Body of pancreas (tissue), 4 donors: ENCODE measurements around the gene CADPS. TPM values are rescaled to one million over a fixed set of nuclear protein-coding genes. Genes with fewer than 3 reads are reported as not detected.

Experiments
- ATAC-seq: fragments of 150-250 bp; one replicate; pipeline ENCODE4 v1.9.1; 2016
- DNase-seq, 4 donors: peaks; one replicate each; pipeline ENCODE4 v3.0.0-alpha.2; 2019
- H3K27ac ChIP-seq, 4 donors: fragments of 200-600 bp; sonication (generic); 1 replicate in 3 of 4; 2 replicates in 1 of 4; pipeline versions ENCODE4 v1.5.1 to v1.6.1; 2016 to 2019; ENCODE audit warnings: mild to moderate bottlenecking in 1 of 4, mixed read lengths in 1 of 4, moderate library complexity in 1 of 4
- H3K27me3 ChIP-seq, 2 donors: fragments of 200-600 bp; sonication (generic); one replicate each; pipeline ENCODE4 v1.6.0; 2016; ENCODE audit warnings: mild to moderate bottlenecking in 1 of 2
- H3K36me3 ChIP-seq, 2 donors: fragments of 200-600 bp; sonication (generic); replicated peaks in 1 of 2; 2 replicates each; pipeline ENCODE4 v1.5.1; 2016; ENCODE audit warnings: low read depth in 2 of 2; ENCODE audit not compliant: insufficient read depth in 1 of 2
- H3K4me1 ChIP-seq: fragments of 200-600 bp; sonication (generic); one replicate; pipeline ENCODE4 v1.6.0; 2016
- H3K4me3 ChIP-seq, 2 donors: fragments of 200-600 bp; sonication (generic); 1 replicate in 1 of 2; 2 replicates in 1 of 2; pipeline ENCODE4 v1.5.1; 2016 to 2019
- H3K9me3 ChIP-seq, 3 donors: fragments of 200-600 bp; sonication (generic); 1 replicate in 2 of 3; 2 replicates in 1 of 3; pipeline ENCODE4 v1.5.1; 2016
- CTCF ChIP-seq, 7 experiments: fragments of 450-650 bp in 4 of 7; fragments of 200-600 bp in 3 of 7; sonication (generic) in 3 of 7; IDR thresholded peaks; one replicate each; pipeline ENCODE4 v1.5.1; 2016 to 2019; ENCODE audit warnings: antibody characterized with exemption in 7 of 7
- POLR2A ChIP-seq, 3 donors: fragments of 450-650 bp; IDR thresholded peaks; one replicate each; pipeline ENCODE4 v1.6.1; 2016; ENCODE audit warnings: antibody characterized with exemption in 3 of 3, mild to moderate bottlenecking in 2 of 3
- WGBS, 2 donors: methylation state at CpG; one replicate each; pipeline ENCODE4 v1.1.5; 2017; 5-methylcytosine and 5-hydroxymethylcytosine counted together
- intact Hi-C: fragments of 100-400 bp; cut with DNase I; formaldehyde crosslinking; loops from one replicate; pipeline ENCODE4 v1.15.1; 2023
- total RNA-seq, 2 donors: library from RNA; depleted of rRNA; stranded (reverse); fragments of >200 nt; gene quantifications; one replicate each; pipeline ENCODE4 v1.1.0, GENCODE V29; 2016

Gene CADPS
- total RNA-seq, 2 donors from 2014 or later, result 22.1 to 67.6 TPM

- ATAC-seq, result no peak
These were observed 496.9 kb downstream of the CADPS start for GRCh38 chr3:62378311-62378789.

GRCh38 chr3:62376906-62377877 lies 498.0 kb downstream of the CADPS start:
- 19% methylated on average over 14 to 63 of the region's 65 CpGs for WGBS, 2 donors
- Histone ChIP-seq H3K27ac (no peak overlapping the region), H3K27me3 (peaks cover 0 to 40% of the 10 kb centered on the region in 2 donors), H3K4me3 (no peak overlapping the region), H3K36me3 (no peaks in the 10 kb centered on the region), H3K9me3 (no peaks in the 10 kb centered on the region), H3K4me1 (peaks cover 36% of the 10 kb centered on the region)
- DNase-seq (no peak), ATAC-seq (no peak)
- TF ChIP-seq POLR2A (IDR thresholded peaks at IDR 0.05), result no peak
- intact Hi-C loops, result no loop called here

More at GRCh38 chr3:62378311-62378789, 496.9 kb downstream of the CADPS start:
- no peak overlapping the region for H3K27ac ChIP-seq
- no peak for DNase-seq
- no peaks in the 10 kb centered on the region for H3K36me3 ChIP-seq
- peaks cover 28% of the 10 kb centered on the region for H3K4me1 ChIP-seq
- 5 to 8% methylated on average over 8 to 29 of the region's 29 CpGs for WGBS, 2 donors
- no peaks in the 10 kb centered on the region for H3K9me3 ChIP-seq
- TF ChIP-seq POLR2A (IDR thresholded peaks at IDR 0.05), result no peak
- no peak for TF ChIP-seq CTCF (IDR thresholded peaks at IDR 0.05)
- peaks cover 0 to 33% of the 10 kb centered on the region in 2 donors for H3K27me3 ChIP-seq
- H3K4me3 ChIP-seq, result no peak overlapping the region
- intact Hi-C loops, result no loop called here

GRCh38 chr3:62376454-62376720 lies 498.8 kb downstream of the CADPS start:
- DNase-seq (no peak), ATAC-seq (no peak)
- intact Hi-C loops, result no loop called here
- Histone ChIP-seq H3K27me3 (peaks cover 0 to 48% of the 10 kb centered on the region in 2 donors), H3K4me3 (no peak overlapping the region), H3K27ac (no peak overlapping the region), H3K36me3 (no peaks in the 10 kb centered on the region), H3K4me1 (peaks cover 42% of the 10 kb centered on the region), H3K9me3 (no peaks in the 10 kb centered on the region)
- no peak for TF ChIP-seq POLR2A (IDR thresholded peaks at IDR 0.05)
- no peak for TF ChIP-seq CTCF (IDR thresholded peaks at IDR 0.05)
- WGBS, 2 donors, result 43 to 44% methylated on average over 3 of the region's 3 CpGs

GRCh38 chr3:62375655-62376453 lies 499.4 kb downstream of the CADPS start:
- Histone ChIP-seq H3K4me1 (peaks cover 47% of the 10 kb centered on the region), H3K27ac (no peak overlapping the region), H3K4me3 (no peak overlapping the region), H3K27me3 (peaks cover 0 to 53% of the 10 kb centered on the region in 2 donors), H3K36me3 (no peaks in the 10 kb centered on the region), H3K9me3 (no peaks in the 10 kb centered on the region)
- ATAC-seq (no peak), DNase-seq (no peak)
- no peak for TF ChIP-seq CTCF (IDR thresholded peaks at IDR 0.05)
- no peak for TF ChIP-seq POLR2A (IDR thresholded peaks at IDR 0.05)
- WGBS, 2 donors, result 22 to 26% methylated on average over 14 of the region's 14 CpGs
- intact Hi-C loops, result no loop called here
